ENCODE results near the gene INPPL1. TPM values are rescaled to one million over a fixed set of nuclear protein-coding genes. Genes with fewer than 3 reads are reported as not detected.

The INPPL1 gene
- total RNA-seq, result 100 to 1,000 TPM in 6 of 7 donors, 10 to 100 TPM in 1; 93.4 to 177 (median 141) TPM
- 100 to 1,000 TPM in 1 of 3 donors, 10 to 100 TPM in 2; 28.2 to 104 (median 52.6) TPM for polyA plus RNA-seq
- long read RNA-seq, donor 1, partial matches to known transcripts, result 10 of 11 reads
- long read RNA-seq, donor 1, other reads (novel, unspliced or antisense), result 0 of 11 reads
- long read RNA-seq, donor 2, full-length matches to known transcripts, result 5 of 28 reads
- long read RNA-seq, donor 2, partial matches to known transcripts, result 23 of 28 reads
- long read RNA-seq, donor 2, other reads (novel, unspliced or antisense), result 0 of 28 reads

GRCh38 chr11:72224564-72225410, at the start of gene INPPL1:
Gene INPPL1 (plus strand): TSS chr11:72224767. CDS start chr11:72224985, 218 bp downstream.
- 0 to 1% (median 0%) methylated on average over 6 to 78 of the region's 81 CpGs for WGBS, 5 donors
- TF ChIP-seq POLR2A (IDR thresholded peaks at IDR 0.05), result no peak
- peak in 2 of 3 donors; percentile 37 to 70 for TF ChIP-seq POLR2AphosphoS5 (IDR thresholded peaks at IDR 0.05)
- TF ChIP-seq CTCF (IDR thresholded peaks at IDR 0.05 in 8 of 11, conservative IDR thresholded peaks at IDR 0.05 in 3 of 11), result no peak
- peak; percentile 92 for DNase-seq
- H3K9me3 ChIP-seq, result no peaks in the 10 kb centered on the region
- peak within 1 kb of the TSS; percentile 95 to 98 (median 97) for H3K27ac ChIP-seq
- peaks cover 0 to 36% (median 17%) of the 10 kb centered on the region in 6 donors for H3K36me3 ChIP-seq
- peak within 1 kb of the TSS; percentile 73 to 97 (median 81) for H3K4me3 ChIP-seq
- H3K27me3 ChIP-seq (replicated peaks in 1 of 7), result no peaks in the 10 kb centered on the region
- peaks cover 14 to 61% (median 42%) of the 10 kb centered on the region in 6 donors for H3K4me1 ChIP-seq
- intact Hi-C loops (cut with DNase I; ENCODE audit: low total_unique reads), result no loop called here

- Histone ChIP-seq H3K9me3 (no peaks in the 10 kb centered on the region), H3K4me1 (no peaks in the 10 kb centered on the region), H3K27ac (no peak overlapping the region), H3K27me3 (replicated peaks in 1 of 7) (peaks cover 0 to 3% (median 0%) of the 10 kb centered on the region in 7 donors), H3K36me3 (no peaks in the 10 kb centered on the region), H3K4me3 (no peak overlapping the region)
- WGBS, 5 donors, result 87 to 100% (median 88%) methylated on average over 2 to 6 of the region's 6 CpGs
- TF ChIP-seq POLR2A (IDR thresholded peaks at IDR 0.05) (no peak), POLR2AphosphoS5 (IDR thresholded peaks at IDR 0.05) (no peak), CTCF (IDR thresholded peaks at IDR 0.05 in 8 of 11, conservative IDR thresholded peaks at IDR 0.05 in 3 of 11) (no peak)
- DNase-seq, result no peak
- intact Hi-C loops (cut with DNase I; ENCODE audit: low total_unique reads), result no loop called here
Measured at GRCh38 chr11:72177656-72178055, 46.9 kb upstream of the INPPL1 start.

GRCh38 chr11:72179049-72179803, 45.3 kb upstream of the INPPL1 start:
- intact Hi-C loops (cut with DNase I; ENCODE audit: low total_unique reads), result no loop called here
- no peaks in the 10 kb centered on the region for H3K36me3 ChIP-seq
- no peak overlapping the region for H3K4me3 ChIP-seq
- H3K27me3 ChIP-seq (replicated peaks in 1 of 7), result peaks cover 0 to 3% (median 0%) of the 10 kb centered on the region in 7 donors
- TF ChIP-seq POLR2A (IDR thresholded peaks at IDR 0.05) (no peak), POLR2AphosphoS5 (IDR thresholded peaks at IDR 0.05) (no peak), CTCF (IDR thresholded peaks at IDR 0.05 in 8 of 11, conservative IDR thresholded peaks at IDR 0.05 in 3 of 11) (no peak)
- 77 to 87% (median 82%) methylated on average over 7 of the region's 7 CpGs for WGBS, 5 donors
- H3K9me3 ChIP-seq, result no peaks in the 10 kb centered on the region
- H3K27ac ChIP-seq, result no peak overlapping the region
- no peak for DNase-seq
- H3K4me1 ChIP-seq, result peaks cover 0 to 7% (median 3%) of the 10 kb centered on the region in 6 donors
